HepG2 (cell line): Measurements from ENCODE around the gene INTS1. TPM values are rescaled to one million over a fixed set of nuclear protein-coding genes. Genes with fewer than 3 reads are reported as not detected.
A peak's percentile ranks its signal among the peaks of the same experiment; 100 is the strongest.

ENCODE experiments used
- ATAC-seq: fragments of 200-7000 bp; cut with Tn5 transposase; 3 replicates; pipeline ENCODE4 v1.9.1; 2020; ENCODE audit warnings: mild to moderate bottlenecking, moderate library complexity
- BruUV-seq: library from RNA; stranded (reverse); fragments of 400-500 nt; replicated peaks from 2 replicates; lab custom pipeline; 2021; lab: Mats Ljungman, UMichigan
- CTCF ChIA-PET: fragments of 300-600 bp; formaldehyde crosslinking; extraction: SDS; loops from one replicate; lab custom pipeline; 2021; ENCODE audit warnings: low total read pairs, inconsistent platforms, low intra/inter-chr PET ratio; lab: Yijun Ruan, JAX
- POLR2A ChIA-PET: fragments of 350-600 bp; sonication (Branson Sonifier 250); formaldehyde crosslinking; loops from one replicate; lab custom pipeline; 2020; ENCODE audit warnings: antibody characterized with exemption, inconsistent platforms; lab: Yijun Ruan, JAX
- DNase-seq: peaks from one replicate; pipeline ENCODE4 v3.0.0-alpha.2; 2015; ENCODE audit warnings: low spot score
- FAIRE-seq: peaks from 3 replicates; lab custom pipeline; 2011; peaks lifted over from hg19 to GRCh38; lab: Jason Lieb, UNC
- H2AFZ ChIP-seq: one replicate; pipeline ENCODE4 v1.6.1; 2011; ENCODE audit warnings: low read length, inconsistent platforms
- H3K27ac ChIP-seq: fragments of 300-600 bp; 3 replicates; pipeline ENCODE4 v1.8.0; 2011; ENCODE audit warnings: mixed run types, mild to moderate bottlenecking, mixed read lengths, low read length, inconsistent platforms; ENCODE audit not compliant: insufficient read depth; ENCODE audit errors: extremely low read length
- H3K27me3 ChIP-seq, 2 experiments: fragments of 200-600 bp in 1 of 2; 2 replicates in 1 of 2; 3 replicates in 1 of 2; pipeline versions ENCODE4 v1.6.0 to v1.8.0; 2011; ENCODE audit warnings: low read length in 2 of 2, mild to moderate bottlenecking in 2 of 2, moderate library complexity in 2 of 2, inconsistent platforms in 1 of 2; ENCODE audit not compliant: insufficient read depth in 2 of 2, control insufficient read depth in 1 of 2
- H3K36me3 ChIP-seq, 2 experiments: fragments of 200-600 bp in 1 of 2; replicated peaks in 1 of 2; 2 replicates in 1 of 2; 3 replicates in 1 of 2; pipeline versions ENCODE4 v1.5.1 to v1.8.0; 2011; ENCODE audit warnings: low read length in 2 of 2, inconsistent platforms in 1 of 2; ENCODE audit not compliant: insufficient read depth in 2 of 2, control insufficient read depth in 1 of 2
- H3K4me1 ChIP-seq: 2 replicates; pipeline ENCODE4 v1.5.1; 2012; ENCODE audit warnings: low read length, inconsistent platforms; ENCODE audit not compliant: insufficient read depth
- H3K4me2 ChIP-seq: 2 replicates; pipeline ENCODE4 v1.6.0; 2011; ENCODE audit warnings: low read depth, low read length, inconsistent platforms
- H3K4me3 ChIP-seq, 3 experiments: fragments of 200-600 bp in 1 of 3; sonication (generic), shearing (Covaris generic) in 1 of 3; replicated peaks in 1 of 3; 2 replicates each; pipeline ENCODE4 v1.5.1; 2011 to 2016; ENCODE audit warnings: low read length in 3 of 3, inconsistent platforms in 2 of 3, low read depth in 2 of 3, mild to moderate bottlenecking in 2 of 3, control low read depth in 1 of 3, mixed read lengths in 1 of 3; ENCODE audit not compliant: insufficient read depth in 1 of 3
- H3K79me2 ChIP-seq: one replicate; pipeline ENCODE4 v1.6.1; 2011; ENCODE audit warnings: low read length, inconsistent platforms; ENCODE audit not compliant: insufficient read depth
- H3K9ac ChIP-seq: 2 replicates; pipeline ENCODE4 v1.6.0; 2011; ENCODE audit warnings: mild to moderate bottlenecking, low read depth, low read length, inconsistent platforms; ENCODE audit not compliant: insufficient read depth
- H3K9me3 ChIP-seq: 2 replicates; pipeline ENCODE4 v1.5.1; 2012; ENCODE audit warnings: mild to moderate bottlenecking, low read length
- H4K20me1 ChIP-seq: 2 replicates; pipeline ENCODE4 v1.6.0; 2011; ENCODE audit warnings: inconsistent platforms, mild to moderate bottlenecking, low read length, moderate library complexity; ENCODE audit not compliant: insufficient read depth
- AGO1 ChIP-seq: fragments of 200-400 bp; formaldehyde crosslinking; IDR thresholded peaks from 2 replicates; pipeline ENCODE4 v1.6.1; 2017; ENCODE audit warnings: mild to moderate bottlenecking, low read depth, low read length, moderate library complexity; ENCODE audit not compliant: poor library complexity, severe bottlenecking
- ARNTL ChIP-seq: sonication (generic); formaldehyde crosslinking; IDR thresholded peaks from 2 replicates; pipeline ENCODE4 v1.4.0; 2020; ENCODE audit warnings: mild to moderate bottlenecking, missing genetic modification reagents
- BHLHE40 ChIP-seq: IDR thresholded peaks from 2 replicates; pipeline ENCODE4 v1.6.1; 2011; ENCODE audit warnings: low read length, improper control_type of control experiment
- MAZ ChIP-seq, 2 experiments: sonication (generic) in 1 of 2; formaldehyde crosslinking in 1 of 2; IDR thresholded peaks; 2 replicates each; pipeline versions ENCODE4 v1.5.0 to v1.6.1; 2012 to 2020; ENCODE audit warnings: low read depth in 2 of 2, mild to moderate bottlenecking in 2 of 2, borderline replicate concordance in 1 of 2, improper control_type of control experiment in 1 of 2, low read length in 1 of 2, missing genetic modification reagents in 1 of 2, moderate library complexity in 1 of 2
- NONO ChIP-seq, 2 experiments: fragments of 450-650 bp in 1 of 2; sonication (generic) in 1 of 2; formaldehyde crosslinking in 1 of 2; IDR thresholded peaks in 1 of 2; conservative IDR thresholded peaks in 1 of 2; 2 replicates each; pipeline versions ENCODE4 v1.6.1 to v1.8.0; 2017 to 2022; ENCODE audit warnings: mild to moderate bottlenecking in 1 of 2, missing genetic modification reagents in 1 of 2, moderate library complexity in 1 of 2
- POLR2G ChIP-seq: fragments of 200-400 bp; formaldehyde crosslinking; IDR thresholded peaks from 2 replicates; pipeline ENCODE4 v1.6.1; 2018; ENCODE audit warnings: mild to moderate bottlenecking, low read depth, low read length, moderate library complexity
- THAP11 ChIP-seq: IDR thresholded peaks from 2 replicates; pipeline ENCODE4 v1.6.1; 2016; ENCODE audit warnings: missing biosample characterization, missing genetic modification reagents
- ZNF879 ChIP-seq: sonication (generic); formaldehyde crosslinking; IDR thresholded peaks from 2 replicates; pipeline ENCODE4 v1.8.1; 2023; ENCODE audit warnings: missing genetic modification reagents
- WGBS: methylation state at CpG from one replicate; pipeline ENCODE4 v1.1.6; 2017; ENCODE audit warnings: low lambda C conversion rate; 5-methylcytosine and 5-hydroxymethylcytosine counted together
- in situ Hi-C: cut with HindIII; loops from 2 replicates; pipeline ENCODE4 v1.10.0; 2017; ENCODE audit warnings: low pct_unique_long_range_greater_than_20kb; ENCODE audit not compliant: extremely low pct_ligation_motif_present
- intact Hi-C: fragments of 100-400 bp; cut with micrococcal nuclease; formaldehyde crosslinking; loops from one replicate; pipeline ENCODE4 v1.10.0; 2022; ENCODE audit not compliant: unreplicated experiment
- polyA plus RNA-seq, 8 experiments: library from polyadenylated mRNA; depleted of rRNA in 3 of 8; stranded (reverse) in 7 of 8; unstranded in 1 of 8; fragments of >200 nt; fragmentation: Illumina TruSeq in 4 of 8; extraction: Trizol in 4 of 8; gene quantifications; 2 replicates each; pipeline versions ENCODE4 v1.2.1 to v1.2.3, GENCODE V29; 2011 to 2016; ENCODE audit warnings: low read depth in 4 of 8, missing spikeins in 1 of 8, mixed read lengths in 1 of 8; ENCODE audit not compliant: insufficient read depth in 1 of 8
- total RNA-seq, 5 experiments: library from RNA; depleted of rRNA; stranded (reverse); fragments of >200 nt; fragmentation: Illumina TruSeq; extraction: Trizol; gene quantifications; 2 replicates each; pipeline ENCODE4 v1.2.3, GENCODE V29; 2016; ENCODE audit warnings: low read depth in 1 of 5
- TF ChIP-seq, protein P1 (sequence below): IDR thresholded peaks from 2 replicates; pipeline ENCODE4 v1.6.1; 2012; ENCODE audit warnings: inconsistent platforms
- TF ChIP-seq, protein P2 (sequence below): sonication (generic); formaldehyde crosslinking; IDR thresholded peaks from 2 replicates; pipeline ENCODE4 v1.5.0; 2020; ENCODE audit warnings: missing genetic modification reagents

The INTS1 gene
- total and polyA plus RNA-seq, 2 of the 13 experiments (the other 11 are each of a cell fraction or from before 2014, with no cell fraction given), result 13.7 to 29.0 TPM

DNA sequence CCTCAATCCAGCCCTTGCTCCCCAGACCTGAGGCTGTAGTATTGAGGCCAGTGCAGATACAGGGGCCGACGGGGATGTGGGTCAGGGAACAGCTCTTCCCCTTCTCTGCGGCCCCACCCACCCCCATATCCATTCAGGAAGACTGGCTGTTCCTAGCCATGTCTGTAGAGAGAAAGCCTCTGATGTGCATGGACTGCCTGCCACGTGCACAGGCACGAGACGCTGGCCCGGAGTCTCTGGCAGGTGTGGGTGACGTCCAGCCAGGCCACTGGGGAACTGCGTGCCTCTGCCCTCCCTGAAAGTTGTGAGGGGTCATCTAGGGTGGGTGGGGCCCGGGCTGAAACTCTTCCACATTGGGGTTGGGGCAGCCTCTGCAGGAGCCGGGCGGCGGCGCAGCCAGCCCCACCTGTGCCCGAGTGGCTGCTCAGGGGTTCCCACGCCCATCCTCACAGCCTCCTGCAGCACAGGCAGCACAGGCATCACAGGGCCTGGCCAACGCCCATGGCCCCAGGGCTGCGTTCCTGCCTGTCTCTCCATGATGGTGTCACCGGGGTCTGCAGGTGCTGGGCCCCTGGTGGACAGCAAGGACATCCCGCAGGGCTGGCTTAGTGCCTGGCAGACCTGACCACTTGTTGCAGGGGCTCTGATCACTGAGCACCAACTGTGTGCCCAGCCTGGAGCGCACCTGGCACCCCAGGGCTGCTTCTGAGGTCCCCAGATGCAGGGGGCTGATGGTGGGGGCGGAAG lies 72.4 kb downstream of the INTS1 start:
- CTCF ChIA-PET, result interaction anchor here (1.1 to 1.4 kb wide), 2 partner anchors 206 kb away, joined by 4 to 13 read pairs; no protein-coding TSS in a partner anchor
- ATAC-seq, result peak; percentile 30
- 0 out of 2 replicates have a peak, but pooled peaks have one; percentile 42 for TF ChIP-seq ARNTL (CRISPR knock-in tag)
- 0 out of 2 replicates have a peak, but pooled peaks have one; percentile 27 for TF ChIP-seq POLR2G
- no peak for TF ChIP-seq MAZ (IDR thresholded peaks at IDR 0.05; ENCODE audit: borderline replicate concordance, low read depth, low read length)
- 0 out of 2 replicates have a peak, but pooled peaks have one; percentile 18 for TF ChIP-seq MAZ (CRISPR knock-in tag; IDR thresholded peaks at IDR 0.05; ENCODE audit: low read depth)
- TF ChIP-seq NONO (IDR thresholded peaks at IDR 0.05), result no peak
- 0 out of 2 replicates have a peak, but pooled peaks have one; percentile 14 for TF ChIP-seq NONO (CRISPR knock-in tag; conservative IDR thresholded peaks at IDR 0.05)
- 0 out of 2 replicates have a peak, but pooled peaks have one; percentile 5 for TF ChIP-seq THAP11
- TF ChIP-seq, protein P1, sequence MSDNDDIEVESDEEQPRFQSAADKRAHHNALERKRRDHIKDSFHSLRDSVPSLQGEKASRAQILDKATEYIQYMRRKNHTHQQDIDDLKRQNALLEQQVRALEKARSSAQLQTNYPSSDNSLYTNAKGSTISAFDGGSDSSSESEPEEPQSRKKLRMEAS, result 0 out of 2 replicates have a peak, but pooled peaks have one; percentile 15
- no peak for TF ChIP-seq ZNF879 (CRISPR knock-in tag)
- no peak for TF ChIP-seq AGO1
- TF ChIP-seq, protein P2, sequence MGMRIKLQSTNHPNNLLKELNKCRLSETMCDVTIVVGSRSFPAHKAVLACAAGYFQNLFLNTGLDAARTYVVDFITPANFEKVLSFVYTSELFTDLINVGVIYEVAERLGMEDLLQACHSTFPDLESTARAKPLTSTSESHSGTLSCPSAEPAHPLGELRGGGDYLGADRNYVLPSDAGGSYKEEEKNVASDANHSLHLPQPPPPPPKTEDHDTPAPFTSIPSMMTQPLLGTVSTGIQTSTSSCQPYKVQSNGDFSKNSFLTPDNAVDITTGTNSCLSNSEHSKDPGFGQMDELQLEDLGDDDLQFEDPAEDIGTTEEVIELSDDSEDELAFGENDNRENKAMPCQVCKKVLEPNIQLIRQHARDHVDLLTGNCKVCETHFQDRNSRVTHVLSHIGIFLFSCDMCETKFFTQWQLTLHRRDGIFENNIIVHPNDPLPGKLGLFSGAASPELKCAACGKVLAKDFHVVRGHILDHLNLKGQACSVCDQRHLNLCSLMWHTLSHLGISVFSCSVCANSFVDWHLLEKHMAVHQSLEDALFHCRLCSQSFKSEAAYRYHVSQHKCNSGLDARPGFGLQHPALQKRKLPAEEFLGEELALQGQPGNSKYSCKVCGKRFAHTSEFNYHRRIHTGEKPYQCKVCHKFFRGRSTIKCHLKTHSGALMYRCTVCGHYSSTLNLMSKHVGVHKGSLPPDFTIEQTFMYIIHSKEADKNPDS (CRISPR knock-in tag), result no peak
- peak; percentile 75 for TF ChIP-seq BHLHE40
- Histone ChIP-seq H3K27me3 (peaks cover 3 to 10% of the 10 kb centered on the region in 2 experiments; a peak in 1 of 5 replicates), H4K20me1 (no peaks in the 10 kb centered on the region), H3K36me3 (no peaks in the 10 kb centered on the region), H3K27ac (no peak overlapping the region), H3K4me2 (no peak overlapping the region), H3K4me3 (no peak overlapping the region), H3K9ac (no peak overlapping the region), H3K9me3 (no peaks in the 10 kb centered on the region), H2AFZ (no peak overlapping the region), H3K4me1 (peaks cover 47% of the 10 kb centered on the region), H3K79me2 (no peaks in the 10 kb centered on the region)
- in situ Hi-C loops (loop anchor here (5.0 kb wide), 1 partner anchor 35 kb away; no protein-coding TSS in a partner anchor), intact Hi-C loops (no loop called here)
- DNase-seq, result no peak
- 0% methylated on average over 8 of the region's 22 CpGs for WGBS
- POLR2A ChIA-PET, result no interaction called here
- BruUV-seq, result no TSS peak
- no peak for FAIRE-seq
